Dedifferentiated amniotic fluid mesenchymal stem cell (primary cell): ENCODE measurements around the gene SEL1L3.
A peak's percentile ranks its signal among the peaks of the same experiment; 100 is the strongest.

Experiments used
- DNase-seq: peaks from one replicate; pipeline ENCODE4 v3.0.0-alpha.2; 2016; ENCODE audit errors: extremely low spot score

The SEL1L3 gene

GRCh38 chr4:25818371-25818871, 44.4 kb downstream of the SEL1L3 start:
- no peak for DNase-seq

GRCh38 chr4:25817059-25817681, 45.6 kb downstream of the SEL1L3 start:
- DNase-seq: peak; percentile 49

- DNase-seq: no peak
These were observed 46.2 kb downstream of the SEL1L3 start for GRCh38 chr4:25816591-25817058.

DNA sequence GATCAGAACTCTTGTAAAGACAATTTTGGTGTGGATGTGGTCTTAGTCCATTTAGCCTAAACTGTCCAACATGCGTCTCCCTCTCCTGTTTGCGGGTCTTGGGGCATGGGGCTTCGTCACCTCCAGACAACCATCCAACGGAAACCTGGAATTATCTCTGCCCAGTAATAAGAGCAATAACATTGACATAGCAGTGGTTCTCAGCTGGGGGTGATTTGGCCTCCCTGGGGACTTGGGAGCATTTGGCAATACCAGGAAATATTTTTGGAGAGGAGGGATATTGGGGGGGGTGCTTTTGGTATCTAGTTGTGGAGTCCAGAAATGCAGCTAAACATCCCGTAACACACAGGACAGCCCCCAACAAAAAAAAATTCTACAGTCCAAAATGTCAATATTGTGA, 47.2 kb downstream of the SEL1L3 start:
- DNase-seq: no peak

GRCh38 chr4:25814301-25815136, 48.3 kb downstream of the SEL1L3 start:
- DNase-seq: no peak

GRCh38 chr4:25813448-25814106, 49.2 kb downstream of the SEL1L3 start:
- DNase-seq: peak; percentile 37

DNA sequence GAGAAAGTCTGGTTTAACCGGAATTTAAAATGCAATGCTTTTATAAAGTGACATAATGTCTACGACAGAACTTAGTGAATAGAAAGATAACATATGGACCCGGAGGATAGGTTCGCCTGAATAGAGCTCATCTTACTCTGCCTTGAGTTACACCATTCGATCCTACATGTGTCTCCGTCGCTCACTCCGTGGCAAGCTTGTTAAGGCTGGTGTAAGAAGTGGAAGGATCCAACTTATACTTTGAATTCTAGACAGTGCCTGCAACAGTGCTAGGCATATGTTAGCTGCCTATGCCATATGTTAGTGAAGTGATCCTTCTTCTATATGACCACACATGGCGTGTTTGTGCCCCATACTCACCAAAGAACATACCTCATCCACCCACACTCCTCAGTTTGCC, 50.9 kb downstream of the SEL1L3 start:
- DNase-seq: no peak

- DNase-seq: no peak
These were observed 51.5 kb downstream of the SEL1L3 start for GRCh38 chr4:25811374-25811690.

- DNase-seq: no peak
These were observed 52.1 kb downstream of the SEL1L3 start for GRCh38 chr4:25810461-25811373.

DNA sequence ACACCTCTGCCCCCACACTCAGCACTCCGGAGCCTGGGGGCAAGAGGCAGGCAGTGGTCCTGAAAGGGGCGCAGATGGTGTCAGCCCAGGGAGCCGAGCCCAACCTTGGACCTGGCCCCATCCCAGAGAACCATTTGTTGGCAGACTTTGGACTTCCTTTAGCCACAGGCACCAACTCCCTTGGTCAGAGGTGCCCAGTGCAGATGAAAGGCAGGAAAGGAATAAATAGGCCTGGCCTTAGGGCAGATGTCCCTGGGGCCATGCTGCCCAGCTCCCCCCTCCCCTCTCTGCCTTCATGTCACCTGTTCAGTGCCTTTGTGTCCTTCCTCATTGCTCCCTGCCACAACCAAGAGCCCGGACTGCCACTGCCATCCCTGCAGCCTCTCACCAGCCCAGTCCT, 52.8 kb downstream of the SEL1L3 start:
- no peak for DNase-seq

DNA sequence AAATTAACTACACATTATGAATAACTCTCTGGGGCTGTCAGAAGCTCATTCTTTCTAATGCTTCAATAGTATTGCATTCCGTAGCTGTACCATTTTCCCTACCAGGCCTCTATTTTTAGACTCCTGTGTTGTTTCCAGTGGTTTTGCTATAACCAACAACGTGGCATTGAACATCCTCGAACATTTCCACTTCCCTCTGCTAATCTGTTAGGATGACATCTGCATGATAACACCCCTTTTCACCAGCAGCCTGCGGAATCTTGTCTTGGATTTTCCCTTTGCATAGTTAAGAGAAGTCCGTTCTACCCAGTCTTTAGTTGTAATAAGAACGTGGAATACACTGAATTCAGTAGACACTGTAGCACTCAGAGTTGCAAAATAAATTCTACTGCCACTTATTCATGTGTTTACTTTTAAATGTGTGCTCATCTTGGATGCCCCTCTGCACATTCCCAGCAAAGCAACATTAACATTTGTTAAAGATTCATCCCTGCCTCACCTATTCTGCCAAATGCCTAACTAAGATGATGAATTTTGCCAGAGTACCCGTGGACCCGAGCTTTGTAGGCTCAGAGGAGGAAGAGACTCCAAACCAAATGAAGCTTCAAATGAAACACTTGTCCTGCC, 55.6 kb downstream of the SEL1L3 start:
- DNase-seq: no peak

DNA sequence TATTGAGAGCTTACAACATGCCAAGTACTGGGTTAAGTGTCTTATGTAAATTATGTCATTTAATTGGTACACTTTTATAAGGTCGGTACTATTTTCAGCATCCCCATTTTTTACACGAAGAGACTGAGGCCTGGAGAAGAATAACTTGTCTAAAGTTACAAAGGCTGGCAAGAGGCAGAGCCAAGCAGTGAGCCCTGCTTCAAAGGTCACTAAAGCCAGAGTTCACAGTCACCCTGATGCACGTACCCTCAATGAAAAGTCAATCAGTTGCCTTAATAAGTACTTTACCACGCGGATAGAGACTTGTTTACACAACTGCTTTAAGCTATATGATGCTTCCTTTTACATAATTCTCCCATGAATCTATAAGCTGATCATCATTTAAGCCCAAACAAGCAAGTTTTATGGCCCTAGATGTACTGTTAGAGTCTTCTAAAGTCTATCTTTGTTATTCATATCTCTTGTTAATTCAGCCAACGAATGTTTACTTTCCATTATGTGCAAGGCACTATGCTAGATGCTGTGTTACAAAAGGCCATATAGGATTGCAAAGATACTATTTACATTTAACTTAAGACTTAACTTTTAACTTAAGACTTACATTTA, 57.4 kb downstream of the SEL1L3 start:
- no peak for DNase-seq

- DNase-seq: no peak
These were observed 59.0 kb downstream of the SEL1L3 start for GRCh38 chr4:25803720-25804225.

GRCh38 chr4:25801594-25801993, 61.2 kb downstream of the SEL1L3 start:
- DNase-seq: no peak

DNA sequence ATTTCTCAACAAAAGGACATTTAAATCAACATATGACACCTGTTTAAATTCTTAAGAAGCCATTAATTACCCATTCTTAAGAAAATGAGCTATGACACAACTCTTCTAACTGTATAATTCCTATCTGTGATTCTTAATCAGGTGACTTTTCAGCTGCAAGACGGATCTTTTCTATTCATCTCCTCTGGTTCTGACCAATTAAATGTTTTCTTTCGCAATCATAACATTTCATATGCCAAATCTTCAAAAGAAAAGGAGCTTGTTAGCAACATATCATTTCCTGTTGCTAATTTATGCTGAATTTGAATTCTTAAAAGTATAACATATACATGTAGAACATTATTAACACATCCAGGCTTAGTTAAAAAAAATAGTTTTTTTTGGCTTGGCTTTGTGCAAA, 62.5 kb downstream of the SEL1L3 start:
- DNase-seq: no peak

GRCh38 chr4:25799522-25799921, 63.3 kb downstream of the SEL1L3 start:
- DNase-seq: no peak

GRCh38 chr4:25797136-25797535, 65.7 kb downstream of the SEL1L3 start:
- DNase-seq: no peak

DNA sequence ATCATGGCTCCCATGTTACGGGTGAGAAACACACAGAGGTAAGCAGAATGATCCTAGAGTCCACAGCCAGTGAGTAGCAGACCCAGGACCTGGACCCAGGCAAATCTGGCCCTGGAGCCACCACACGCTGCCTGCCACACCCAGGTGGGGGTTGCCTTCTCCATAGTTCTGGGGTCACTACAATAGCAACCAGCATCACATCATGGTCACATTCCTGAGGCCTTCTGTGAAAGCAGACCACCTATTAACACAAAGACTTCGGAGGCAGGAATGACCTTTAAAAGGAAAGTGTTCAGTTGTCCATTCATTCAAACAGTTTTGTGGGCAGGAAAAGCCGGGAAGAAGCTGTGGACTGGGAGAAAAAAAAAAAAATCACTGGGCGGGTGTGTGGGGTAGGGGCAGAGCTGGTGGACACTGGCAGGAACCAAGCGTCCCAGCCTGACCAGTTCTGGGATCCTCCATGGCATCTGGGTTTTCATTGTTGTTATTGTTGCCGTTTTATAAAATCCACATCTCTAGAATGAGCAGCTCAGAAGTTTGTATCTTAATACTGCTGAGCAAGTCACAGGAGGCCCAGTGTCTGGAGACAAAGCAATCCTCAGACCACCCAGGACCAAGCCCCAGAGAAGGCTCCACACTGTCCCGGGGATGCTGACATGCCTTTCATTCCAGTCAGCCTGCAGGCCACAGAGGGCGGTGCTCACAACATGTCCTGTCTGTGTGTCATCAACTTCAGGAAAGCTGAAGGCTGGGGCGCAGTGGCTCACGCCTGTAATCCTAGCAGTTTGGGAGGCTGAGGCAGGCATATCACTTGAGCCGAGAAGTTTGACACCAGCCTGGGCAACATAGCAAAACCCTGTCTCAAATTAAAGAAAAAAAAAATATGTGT, 67.0 kb downstream of the SEL1L3 start:
- DNase-seq: peak; percentile 66

GRCh38 chr4:25795091-25795490, 67.7 kb downstream of the SEL1L3 start:
- no peak for DNase-seq

DNA sequence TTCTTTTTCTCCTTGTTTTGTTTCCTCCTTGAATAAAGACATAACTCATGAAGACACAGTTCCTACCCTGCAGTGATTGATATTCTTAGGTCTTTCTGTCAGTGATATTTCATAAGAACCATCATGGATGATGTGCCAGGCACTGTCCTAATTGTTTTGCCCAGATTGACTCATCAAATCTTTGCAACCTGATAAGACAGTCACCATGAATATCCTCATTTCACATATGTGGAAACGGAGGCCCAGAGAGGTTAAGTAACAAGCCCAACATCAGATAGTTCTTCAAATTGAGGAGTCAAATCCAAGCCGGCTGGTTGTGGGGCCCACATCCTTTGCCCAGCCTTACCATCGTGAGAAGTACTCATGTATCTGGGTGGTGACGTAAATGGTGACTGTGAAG, 69.9 kb downstream of the SEL1L3 start:
- DNase-seq: no peak
